Stimulated activated CD4-positive, alpha-beta T cell treated with anti-CD3 and anti-CD28 coated beads, Interleukin-15, amount 100 ng/mL, for 24 hours (primary cell): ENCODE measurements around the gene CCBE1.

Experiments
- DNase-seq: peaks from one replicate; pipeline ENCODE4 v3.0.0-alpha.2; 2020

CCBE1 gene

DNA sequence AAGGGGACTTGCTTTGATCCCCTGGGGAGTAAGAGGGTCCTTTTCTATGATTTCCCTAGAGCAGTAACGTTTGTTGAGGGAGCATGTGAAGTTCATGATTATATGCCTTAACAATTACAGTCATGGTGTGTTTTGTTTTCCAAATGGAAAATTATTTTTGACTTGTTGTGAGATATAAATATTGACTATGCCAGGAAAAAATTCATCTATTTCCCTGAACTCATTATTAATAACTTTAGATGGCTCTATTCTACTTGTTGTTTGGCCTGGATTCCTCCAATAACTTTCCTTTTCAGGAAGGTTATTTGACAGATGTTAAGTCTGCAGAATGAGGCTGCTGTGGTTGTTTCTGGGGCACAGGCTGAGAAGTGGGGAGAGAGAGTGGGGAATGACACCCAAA, 266.1 kb downstream of the CCBE1 start:
- DNase-seq: no peak

GRCh38 chr18:59429608-59430007, 267.6 kb downstream of the CCBE1 start:
- no peak for DNase-seq

DNA sequence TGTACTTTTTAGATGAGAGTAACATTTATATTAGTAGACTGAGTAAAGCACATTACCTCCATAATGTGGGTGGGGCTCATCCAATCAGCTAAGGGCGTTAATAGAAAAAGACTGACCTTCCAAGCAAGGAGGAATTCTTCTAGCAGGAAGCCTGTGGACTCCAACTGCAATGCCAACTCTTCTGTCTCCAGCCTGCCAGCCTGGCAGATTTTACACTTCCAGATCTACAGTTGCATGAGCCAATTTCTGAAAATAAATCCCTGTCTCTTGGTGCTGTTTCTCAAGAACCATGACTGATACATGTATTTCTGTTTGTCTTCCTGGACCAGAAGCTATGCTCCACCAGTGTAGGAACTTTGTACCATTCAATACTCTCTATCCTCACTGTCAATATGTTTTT, 269.2 kb downstream of the CCBE1 start:
- DNase-seq: no peak

DNA sequence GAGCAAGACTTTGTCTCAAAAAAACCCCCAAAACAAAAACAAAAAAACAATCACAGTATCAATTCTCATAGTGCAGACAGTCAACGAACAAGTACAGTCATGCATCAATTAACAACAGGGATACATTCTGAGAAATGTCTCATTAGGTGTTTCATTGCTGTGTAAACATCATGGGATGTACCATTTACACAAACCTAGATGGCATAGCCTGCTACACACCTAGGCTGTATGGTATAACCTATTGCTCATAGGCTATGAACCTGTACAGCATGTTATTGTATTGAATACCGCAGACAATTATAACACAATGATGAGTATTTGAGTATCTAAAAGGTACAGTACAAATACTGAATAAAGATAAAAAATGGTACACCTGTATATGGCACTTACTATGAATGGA, 270.4 kb downstream of the CCBE1 start:
- DNase-seq: no peak

- no peak for DNase-seq
Observed at GRCh38 chr18:59423259-59423658, 274.0 kb downstream of the CCBE1 start.

DNA sequence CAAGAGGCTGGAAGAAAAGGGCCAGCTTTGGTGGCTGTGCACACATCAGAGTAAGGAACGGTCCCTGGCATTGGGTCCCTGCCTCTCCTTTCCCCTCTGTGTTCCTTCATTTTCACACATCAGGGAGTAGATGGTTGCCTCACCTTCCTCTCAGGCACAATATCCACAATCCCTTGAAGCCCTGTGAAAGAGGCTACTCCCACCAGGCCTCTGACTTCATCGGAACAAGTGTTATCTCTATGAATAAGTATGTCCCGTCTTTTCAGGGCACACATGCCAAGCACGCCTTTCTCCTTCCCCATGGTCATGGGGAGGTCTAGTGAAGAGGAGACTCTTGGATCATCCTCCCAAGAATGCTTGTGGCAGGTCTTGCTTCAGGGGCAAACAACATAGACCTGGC, 277.0 kb downstream of the CCBE1 start:
- no peak for DNase-seq

- no peak for DNase-seq
Observed at GRCh38 chr18:59419386-59419785, 277.8 kb downstream of the CCBE1 start.

GRCh38 chr18:59416818-59417217, 280.4 kb downstream of the CCBE1 start:
- no peak for DNase-seq

- DNase-seq: no peak
Observed at GRCh38 chr18:59414111-59414653, 283.0 kb downstream of the CCBE1 start.

DNA sequence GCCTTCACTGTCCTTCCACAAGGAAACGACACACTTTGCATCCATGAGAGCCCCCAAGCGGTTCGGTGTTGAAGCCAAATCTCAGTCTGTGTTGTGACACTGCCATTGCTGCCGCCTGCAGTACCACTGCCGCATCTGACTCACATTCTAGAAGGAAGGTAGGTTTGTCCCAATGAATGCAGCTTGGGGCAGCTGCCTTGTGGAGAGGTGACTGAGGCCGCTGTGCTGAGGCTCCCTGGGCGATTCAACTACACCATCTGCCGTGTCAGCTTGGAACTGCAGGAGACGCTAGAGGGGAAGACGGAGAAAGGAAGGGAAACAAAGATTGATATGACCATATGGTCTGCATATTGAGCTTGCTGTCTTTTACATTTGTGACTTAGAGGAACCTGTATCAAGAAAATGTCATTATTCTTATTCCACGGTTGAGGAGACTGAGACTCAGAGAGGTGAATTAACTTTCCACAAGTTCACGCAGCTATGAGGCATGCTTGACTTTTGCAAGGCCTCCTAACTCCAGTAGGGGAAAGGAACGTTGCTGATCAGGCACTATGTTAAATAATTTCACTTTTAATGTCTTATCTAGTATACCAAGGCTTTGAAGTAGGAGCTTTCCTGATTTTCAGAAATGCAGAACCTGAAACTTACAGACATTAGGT, 294.7 kb downstream of the CCBE1 start:
- DNase-seq: peak; percentile 78

- no peak for DNase-seq
Observed at GRCh38 chr18:59400407-59400806, 296.8 kb downstream of the CCBE1 start.

DNA sequence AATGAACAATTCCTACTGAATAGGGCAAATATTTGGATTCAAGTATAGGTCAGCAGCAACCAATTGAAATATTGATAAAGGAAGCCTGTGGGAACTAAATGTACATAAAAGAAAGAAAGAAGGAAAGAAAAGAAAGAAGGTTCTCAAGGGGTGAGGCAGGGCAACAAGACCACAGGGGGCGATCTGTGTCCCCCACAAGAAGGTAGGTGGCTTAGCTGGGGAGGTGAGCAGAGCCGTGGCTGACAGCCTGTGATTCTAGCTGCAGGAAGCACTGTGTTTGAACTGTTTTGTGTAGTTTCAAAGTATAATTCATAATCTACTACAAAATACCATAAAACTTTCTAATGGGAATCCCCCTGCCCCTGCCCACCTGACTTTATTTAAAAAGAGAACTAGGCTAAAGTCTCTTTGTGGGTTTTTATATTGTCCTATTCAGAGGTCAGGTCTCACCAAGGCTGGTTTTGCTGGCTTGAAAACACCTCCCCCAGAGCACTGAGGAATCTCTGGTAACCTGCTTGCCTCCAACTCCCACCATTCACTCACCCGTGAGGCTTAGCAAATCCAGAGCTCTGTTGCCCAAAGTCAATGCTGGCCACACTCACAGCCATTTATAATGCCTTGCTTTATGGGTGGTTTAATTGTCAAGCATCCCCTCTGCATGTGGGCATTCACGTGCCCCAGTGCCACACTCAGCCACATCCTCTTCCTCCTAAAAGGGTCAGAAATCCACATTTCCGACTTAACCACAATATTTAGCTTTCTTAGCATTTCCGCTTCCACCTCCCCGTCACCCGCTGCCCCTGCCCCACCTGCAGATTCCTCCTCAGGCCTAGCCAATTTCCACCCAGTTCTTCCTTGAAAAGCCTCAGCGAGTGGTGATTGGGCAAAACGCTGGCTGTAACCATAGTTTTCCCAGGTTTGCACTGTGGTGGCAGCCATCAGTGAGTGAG, 301.7 kb downstream of the CCBE1 start:
- no peak for DNase-seq

DNA sequence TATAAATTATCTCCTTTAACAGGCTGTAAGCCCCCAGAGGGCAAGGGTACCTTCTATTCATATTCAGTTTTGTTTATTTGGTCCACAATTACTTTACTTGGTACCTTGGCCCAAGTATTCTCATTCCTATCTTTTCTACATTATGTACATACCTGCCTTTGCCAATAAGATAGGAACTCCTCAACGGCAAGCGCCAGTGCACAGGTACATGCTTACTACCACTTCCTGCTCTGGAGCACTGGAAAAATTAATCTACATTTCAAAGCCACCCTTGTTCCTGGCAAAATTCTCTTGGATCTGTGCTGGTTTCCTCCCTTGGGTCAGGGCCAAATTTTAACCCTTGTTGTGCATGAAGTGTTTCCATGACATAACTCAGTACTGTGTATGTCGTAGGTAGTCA, 303.8 kb downstream of the CCBE1 start:
- no peak for DNase-seq

DNA sequence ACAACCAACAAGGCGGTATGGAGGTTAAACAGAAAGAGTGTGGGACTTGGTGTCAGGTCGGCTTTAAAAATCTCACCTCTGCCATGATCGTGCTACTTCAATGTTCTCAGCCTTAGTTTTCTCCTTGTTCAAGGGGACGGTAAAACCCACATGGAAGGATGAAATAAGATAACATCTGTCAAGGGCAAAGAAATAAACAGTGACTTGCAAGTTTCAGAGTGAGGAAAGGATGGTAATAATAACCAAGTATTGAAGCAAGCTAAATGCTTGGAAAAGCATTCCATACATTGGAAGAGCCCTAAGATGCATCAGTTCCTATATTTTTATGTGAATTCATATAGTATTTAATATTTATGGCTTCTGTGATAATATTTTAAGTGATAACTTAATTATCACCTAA, 308.4 kb downstream of the CCBE1 start:
- no peak for DNase-seq

DNA sequence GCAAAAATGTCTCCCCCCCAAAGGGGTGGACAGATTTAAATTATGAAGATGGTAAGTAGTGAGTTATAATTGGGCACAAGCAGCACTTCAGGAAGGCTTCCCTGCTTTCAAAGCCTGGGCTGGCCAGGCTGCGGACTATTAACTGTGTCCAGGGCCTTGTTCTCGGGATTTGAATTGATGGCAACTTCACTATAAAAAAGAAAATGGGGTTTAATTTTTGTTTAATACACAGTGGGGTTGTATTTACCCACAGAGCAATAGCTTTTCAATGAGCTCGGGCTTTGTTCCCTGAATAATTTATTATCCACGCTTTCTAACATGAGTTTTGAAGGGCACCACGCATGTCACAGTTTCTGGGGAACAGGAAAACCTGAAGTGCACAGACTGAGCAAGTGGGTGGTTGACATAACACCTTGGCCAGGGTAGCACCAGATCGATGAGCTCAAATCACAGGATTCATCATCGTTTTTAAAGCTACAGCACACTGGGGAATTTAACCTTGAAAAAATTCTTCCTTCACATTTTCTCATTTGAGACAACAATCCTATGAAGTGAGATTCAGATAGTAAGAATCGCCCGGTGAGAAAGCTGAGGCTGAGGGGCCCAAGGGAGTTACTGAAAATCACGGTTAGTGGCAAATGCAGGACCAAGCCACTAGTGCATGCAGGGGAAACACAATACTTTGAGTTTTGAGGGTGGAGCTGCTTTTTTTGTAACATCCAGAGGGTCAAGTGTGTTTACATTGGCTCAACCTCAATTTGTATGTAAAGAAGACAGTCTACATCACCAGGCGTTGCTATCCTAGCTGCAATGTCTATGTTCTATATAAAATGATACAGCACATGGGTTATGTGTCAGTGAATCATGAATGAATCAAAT, 309.3 kb downstream of the CCBE1 start:
- no peak for DNase-seq

- DNase-seq: no peak
Observed at GRCh38 chr18:59386909-59387686, 310.1 kb downstream of the CCBE1 start.

GRCh38 chr18:59385191-59385590, 312.0 kb downstream of the CCBE1 start:
- no peak for DNase-seq

DNA sequence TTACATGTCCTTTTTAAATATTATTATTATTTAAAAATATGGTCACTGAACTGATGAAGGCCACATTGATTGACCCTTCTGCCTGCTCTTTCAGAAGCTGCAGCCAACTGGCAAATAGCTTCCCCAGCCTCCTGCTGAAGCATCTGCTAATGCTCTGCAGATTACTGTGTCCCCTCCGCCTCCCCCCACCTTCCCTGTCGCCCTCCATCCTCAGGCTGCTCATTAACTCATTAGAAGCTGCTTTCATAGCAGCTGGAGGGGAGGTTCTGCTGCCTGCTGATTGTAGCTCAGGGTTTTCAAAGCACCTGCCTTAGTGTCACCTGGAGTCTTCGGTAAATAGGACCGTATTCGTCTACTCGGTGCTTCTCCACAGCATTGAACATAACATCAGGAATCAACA, 313.4 kb downstream of the CCBE1 start:
- no peak for DNase-seq

DNA sequence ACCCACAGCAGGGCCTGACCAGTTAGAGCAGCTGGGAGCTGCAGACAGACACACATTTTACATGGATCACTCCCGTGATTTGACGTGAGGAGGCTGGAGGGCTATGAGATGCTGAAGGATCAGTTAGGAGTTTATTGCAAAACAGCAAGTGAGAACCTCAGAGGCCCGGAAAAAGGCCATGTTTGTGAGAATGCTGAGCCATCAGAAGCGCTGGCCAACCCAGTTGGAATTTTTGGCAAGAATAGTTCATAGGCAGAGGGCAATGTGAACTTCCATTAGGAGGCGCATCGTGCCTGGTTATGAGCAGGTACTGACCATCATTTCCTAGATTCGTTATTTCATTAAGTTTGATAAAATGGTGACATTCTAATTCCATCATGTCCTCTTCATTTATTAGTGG, 314.8 kb downstream of the CCBE1 start:
- DNase-seq: no peak

DNA sequence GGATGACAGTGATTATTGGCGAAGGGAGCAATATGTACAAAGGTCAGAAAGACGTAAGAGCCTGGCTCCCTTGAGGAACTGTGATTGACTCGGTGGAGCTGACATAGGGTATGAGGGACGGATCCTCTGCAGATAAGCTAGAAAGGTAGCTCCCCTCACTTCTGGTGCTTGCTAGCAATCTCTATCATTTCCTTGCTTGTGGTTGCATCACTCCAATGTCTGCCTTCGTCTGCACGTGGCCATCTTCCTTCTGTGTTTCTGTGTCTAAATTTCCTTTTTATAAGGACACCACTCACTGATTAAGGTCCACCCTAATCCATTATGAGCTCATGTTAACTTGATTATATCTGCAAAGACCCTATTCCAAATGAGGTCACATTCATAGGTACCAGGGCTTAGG, 315.3 kb downstream of the CCBE1 start:
- DNase-seq: no peak
